Stimulated activated CD4-positive, alpha-beta T cell treated with anti-CD3 and anti-CD28 coated beads, Interleukin-15, amount 100 ng/mL, for 48 hours (primary cell): ENCODE data around the gene NLRP7.
"Not testable (repeated sequence)": the region's sequence is repeated elsewhere in the genome, so short reads cannot be mapped to it uniquely, and the experiment has no call there.

Source experiments
- DNase-seq, 2 donors: peaks; one replicate each; pipeline ENCODE4 v3.0.0-alpha.2; 2020; ENCODE audit warnings: low read depth in 2 of 2

Gene NLRP7

DNA sequence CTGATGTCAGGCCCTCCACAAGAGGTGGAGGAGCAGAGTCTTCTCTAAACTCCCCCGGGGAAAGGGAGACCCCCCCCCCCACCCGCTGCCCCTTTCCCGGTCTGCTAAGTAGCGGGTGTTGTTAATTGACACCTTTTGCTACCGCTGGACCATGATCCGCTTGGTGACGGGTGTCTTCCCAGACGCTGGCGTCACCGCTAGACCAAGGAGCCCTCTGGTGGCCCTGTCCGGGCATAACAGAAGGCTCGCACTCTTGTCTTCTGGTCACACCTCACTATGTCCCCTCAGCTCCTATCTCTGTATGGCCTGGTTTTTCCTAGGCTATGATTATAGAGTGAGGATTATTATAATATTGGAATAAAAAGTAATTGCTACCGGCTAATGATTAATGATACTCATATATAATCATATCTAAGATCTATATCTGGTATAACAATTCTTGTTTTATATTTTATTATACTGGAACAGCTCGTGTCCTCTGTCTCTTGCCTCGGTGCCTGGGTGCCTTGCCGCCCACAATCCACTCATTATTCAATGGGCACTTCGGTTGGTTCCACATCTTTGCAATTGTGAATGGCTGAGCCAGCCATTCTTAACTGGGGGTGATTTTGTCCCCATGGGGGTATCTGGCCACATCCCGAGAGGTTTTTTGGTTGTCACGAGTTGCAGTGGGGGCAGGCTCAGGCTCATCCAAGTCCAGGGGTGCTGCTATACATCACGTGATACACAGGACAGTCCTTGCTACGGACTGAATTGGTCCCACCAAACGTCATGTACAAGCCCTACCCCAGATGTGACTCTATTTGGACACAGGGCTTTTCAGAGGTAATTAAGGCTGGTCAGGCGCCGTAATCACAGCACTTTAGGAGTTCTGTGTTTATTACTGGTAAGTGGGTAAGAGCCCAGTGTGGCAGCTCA is 27.4 kb downstream of the NLRP7 start:
- not testable (repeated sequence) for DNase-seq

DNA sequence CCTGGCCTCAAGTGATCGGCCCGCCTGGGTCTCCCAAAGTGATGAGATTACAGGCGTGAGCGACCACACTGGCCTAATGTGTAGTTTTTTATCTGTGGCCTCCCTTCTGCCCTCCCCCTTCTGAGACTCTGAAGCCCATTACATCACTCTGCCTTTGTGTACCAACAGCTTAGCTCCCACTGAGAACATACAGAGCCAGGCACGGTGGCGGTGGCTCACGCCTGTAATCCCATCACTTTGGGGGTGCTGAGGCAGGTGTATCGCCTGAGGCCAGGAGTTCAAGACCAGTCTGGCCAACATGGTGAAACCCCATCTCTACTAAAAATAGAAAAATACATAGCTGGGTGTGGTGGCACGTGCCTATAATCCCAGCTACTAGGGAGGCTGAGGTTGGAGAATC is 28.8 kb downstream of the NLRP7 start:
- no peak for DNase-seq

DNA sequence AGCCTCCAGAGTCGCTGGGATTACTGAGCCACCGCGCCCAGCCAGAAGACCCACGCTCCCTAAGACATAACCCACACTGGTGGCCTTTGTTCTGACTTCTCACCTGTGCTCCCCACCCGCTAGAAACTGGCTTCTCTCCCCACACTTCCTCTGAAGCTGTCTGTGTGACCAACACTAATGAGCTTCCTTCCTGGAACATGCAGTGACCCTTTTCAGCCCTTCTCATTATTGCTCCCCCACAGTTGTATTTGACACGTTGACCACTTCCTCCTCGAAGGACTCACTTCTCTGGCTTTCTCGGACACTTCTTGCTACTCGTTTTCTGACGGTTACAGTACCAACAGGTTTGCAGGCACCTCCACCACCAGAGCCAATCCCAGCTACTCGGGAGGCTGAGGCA is 30.5 kb downstream of the NLRP7 start:
- no peak for DNase-seq

DNA sequence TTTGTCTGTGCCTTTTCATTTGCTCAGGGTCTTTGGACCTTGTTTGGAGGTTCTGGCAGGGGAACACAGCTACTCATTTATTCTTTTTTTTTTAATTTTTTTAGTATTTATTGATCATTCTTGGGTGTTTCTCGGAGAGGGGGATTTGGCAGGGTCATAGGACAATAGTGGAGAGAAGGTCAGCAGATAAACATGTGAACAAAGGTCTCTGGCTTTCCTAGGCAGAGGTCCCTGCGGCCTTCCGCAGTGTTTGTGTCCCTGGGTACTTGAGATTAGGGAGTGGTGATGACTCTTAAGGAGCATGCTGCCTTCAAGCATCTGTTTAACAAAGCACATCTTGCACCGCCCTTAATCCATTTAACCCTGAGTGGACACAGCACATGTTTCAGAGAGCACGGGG is 39.4 kb downstream of the NLRP7 start:
- DNase-seq = not testable (repeated sequence)

GRCh38 chr19:54906819-54907218 is 40.5 kb downstream of the NLRP7 start:
- no peak for DNase-seq

DNA sequence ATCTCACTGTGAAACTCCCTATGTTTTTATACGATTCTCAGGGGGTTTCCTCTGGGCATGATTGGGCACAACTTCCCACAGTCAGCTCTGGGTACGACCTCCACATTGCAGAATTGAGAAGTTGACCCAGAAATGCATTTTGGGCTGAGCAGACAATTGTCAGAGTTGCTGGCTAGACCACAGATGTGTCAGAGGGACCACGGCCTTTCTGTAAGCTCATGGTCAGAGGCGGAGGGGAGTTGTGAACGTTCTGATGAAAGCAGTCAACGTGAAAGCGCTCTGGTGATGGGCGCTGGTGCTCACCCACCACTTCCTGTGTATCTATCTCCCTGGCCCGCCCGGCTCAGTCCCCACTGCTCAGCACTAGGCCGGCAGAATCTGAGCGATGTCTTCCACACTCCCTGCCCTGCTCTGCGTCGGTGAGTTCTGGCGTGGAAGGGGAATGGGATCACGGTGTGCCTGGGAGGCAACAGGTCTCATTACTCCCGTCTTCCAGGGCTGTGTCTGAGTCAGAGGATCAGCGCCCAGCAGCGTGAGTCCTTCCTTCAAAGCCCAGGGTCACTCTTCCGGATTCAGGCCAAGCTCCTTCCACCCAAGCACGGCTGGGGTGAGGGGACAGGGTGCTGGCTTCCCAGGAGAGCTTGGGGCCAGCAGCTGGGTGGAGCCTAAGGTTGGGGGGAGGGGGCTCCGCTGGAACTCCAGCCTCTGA is 41.4 kb downstream of the NLRP7 start, which contains the start of gene NCR1:
Gene NCR1 (plus strand): TSS at position 346 of the 709 bp plus-strand sequence. CDS start 40 bp downstream, at position 386.
- no peak for DNase-seq

GRCh38 chr19:54905421-54905802 is 41.9 kb downstream of the NLRP7 start:
- DNase-seq = no peak

- DNase-seq = not testable (repeated sequence)
These were observed 43.1 kb downstream of the NLRP7 start for GRCh38 chr19:54904261-54904660.

DNA sequence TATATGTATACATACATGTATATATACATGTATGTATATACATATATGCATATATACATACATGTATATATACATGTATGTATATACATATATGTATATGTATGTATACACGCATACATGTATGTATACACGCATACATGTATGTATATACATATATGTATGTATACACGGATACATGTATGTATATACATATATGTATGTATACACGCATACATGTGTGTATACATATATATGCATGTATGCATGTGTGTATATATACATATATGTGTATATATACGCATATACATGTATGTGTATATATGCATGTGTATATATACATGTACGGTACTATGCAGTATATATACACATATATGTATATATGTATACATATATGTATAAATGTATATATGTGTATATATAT is 44.0 kb downstream of the NLRP7 start:
- DNase-seq = no peak

DNA sequence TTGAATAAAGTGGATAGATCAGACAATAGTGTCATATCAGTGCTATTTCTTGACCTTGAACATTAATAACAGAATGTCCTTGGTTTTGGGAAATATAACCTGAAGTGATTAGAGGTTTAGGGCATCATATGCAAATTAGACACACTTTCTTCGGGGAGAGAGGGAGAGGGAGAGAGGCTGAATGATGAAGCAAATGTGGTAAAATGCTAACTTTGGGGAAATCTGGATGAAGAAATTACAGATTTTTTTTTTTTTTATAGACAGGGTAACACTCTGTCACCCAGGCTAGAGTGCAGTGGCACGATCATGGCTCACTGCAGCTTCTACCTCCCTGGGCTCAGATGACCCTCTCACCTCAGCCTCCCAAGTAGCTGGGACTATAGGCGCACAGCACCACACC is 45.3 kb downstream of the NLRP7 start:
- DNase-seq = no peak

GRCh38 chr19:54901153-54901552 is 46.2 kb downstream of the NLRP7 start:
- not testable (repeated sequence) for DNase-seq

DNA sequence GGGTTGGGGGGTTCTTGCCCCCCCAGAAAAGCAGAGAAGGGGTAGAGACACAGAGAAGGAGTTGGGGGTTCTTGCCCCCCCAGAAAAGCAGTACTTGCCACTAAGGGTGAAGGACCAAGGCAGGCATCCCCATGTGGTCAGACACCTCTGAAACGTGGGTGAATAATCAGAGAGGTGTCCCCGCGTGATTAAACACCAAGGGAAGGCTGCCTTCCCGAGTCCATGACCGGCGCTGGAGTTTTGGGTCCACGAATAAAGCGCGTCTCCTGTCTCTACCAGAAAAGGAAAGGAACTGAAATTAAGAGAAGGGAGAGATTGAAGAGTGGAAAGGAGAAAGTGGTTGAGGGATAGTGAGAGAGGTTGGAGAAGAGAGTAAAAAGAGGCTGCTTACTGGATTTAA is 47.7 kb downstream of the NLRP7 start:
- DNase-seq = not testable (repeated sequence)

GRCh38 chr19:54898685-54899084 is 48.6 kb downstream of the NLRP7 start:
- DNase-seq = not testable (repeated sequence)

DNA sequence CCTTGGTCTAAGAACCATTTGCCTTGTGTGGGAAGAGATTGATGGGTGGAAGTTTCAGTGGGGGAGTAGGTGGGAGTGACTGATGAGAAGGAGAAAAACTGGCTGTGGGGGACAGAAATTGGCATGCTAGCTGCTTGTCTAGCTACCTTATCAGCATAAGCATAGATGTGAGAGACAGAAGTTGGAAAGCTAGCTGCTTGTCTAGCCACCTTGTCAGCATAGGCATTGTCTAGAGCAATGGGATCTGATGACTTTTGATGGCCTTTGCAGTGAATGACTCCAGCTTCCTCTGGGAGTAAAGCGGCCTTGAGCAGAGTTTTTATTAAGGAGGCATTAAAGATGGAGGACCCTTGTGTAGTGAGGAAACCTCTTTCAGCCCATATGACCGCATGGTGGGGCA is 51.3 kb downstream of the NLRP7 start:
- DNase-seq = no peak

GRCh38 chr19:54894106-54894505 is 53.2 kb downstream of the NLRP7 start:
- DNase-seq = not testable (repeated sequence)

- DNase-seq = no peak
These were observed 53.9 kb downstream of the NLRP7 start for GRCh38 chr19:54893406-54893805.

DNA sequence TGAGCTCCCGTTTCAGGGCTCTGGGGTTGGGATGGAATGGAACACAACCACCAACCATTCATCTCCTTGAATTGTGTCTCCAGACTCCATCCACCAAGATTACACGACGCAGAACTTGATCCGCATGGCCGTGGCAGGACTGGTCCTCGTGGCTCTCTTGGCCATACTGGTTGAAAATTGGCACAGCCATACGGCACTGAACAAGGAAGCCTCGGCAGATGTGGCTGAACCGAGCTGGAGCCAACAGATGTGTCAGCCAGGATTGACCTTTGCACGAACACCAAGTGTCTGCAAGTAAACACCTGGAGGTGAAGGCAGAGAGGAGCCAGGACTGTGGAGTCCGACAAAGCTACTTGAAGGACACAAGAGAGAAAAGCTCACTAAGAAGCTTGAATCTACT is 57.8 kb downstream of the NLRP7 start:
- DNase-seq = no peak

DNA sequence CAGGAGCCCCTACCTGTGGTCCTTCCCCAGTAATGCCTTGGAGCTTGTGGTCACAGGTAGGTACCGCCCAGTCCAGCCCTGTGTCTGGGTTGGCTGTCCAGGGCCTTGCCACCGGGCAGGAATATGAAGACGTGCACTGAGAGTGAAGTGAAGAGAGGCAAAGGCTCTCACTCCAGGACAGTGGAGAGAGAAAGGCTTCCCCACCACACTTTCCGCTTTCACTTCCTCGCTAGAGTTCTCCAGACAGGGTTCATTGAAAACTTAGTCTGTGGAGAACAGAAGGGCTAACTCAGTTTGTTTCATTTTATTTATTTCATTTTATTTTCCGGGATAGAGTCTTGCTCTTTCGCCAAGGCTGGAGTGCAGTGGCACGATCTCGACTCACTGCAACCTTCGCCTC is 59.1 kb downstream of the NLRP7 start:
- DNase-seq = no peak

DNA sequence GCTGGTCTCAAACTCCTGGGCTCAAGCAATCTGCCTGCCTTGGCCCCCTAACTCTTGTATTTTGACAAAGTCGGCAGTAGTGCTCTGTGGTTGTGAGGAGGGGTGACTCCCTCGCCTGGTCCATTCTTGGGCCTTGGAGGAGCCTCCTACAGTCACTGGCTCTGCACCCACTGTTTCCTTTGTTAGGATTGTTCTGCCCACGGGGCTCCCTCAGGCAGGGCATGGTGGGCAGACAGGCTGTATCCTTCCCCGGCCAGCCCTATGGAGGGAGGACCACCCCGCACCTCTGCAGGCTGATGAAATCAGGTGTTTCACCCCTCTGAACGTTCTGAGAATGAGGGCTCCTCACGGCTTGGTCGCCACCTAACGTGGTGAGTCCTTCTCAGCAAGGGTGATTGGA is 64.1 kb downstream of the NLRP7 start:
- no peak for DNase-seq

DNA sequence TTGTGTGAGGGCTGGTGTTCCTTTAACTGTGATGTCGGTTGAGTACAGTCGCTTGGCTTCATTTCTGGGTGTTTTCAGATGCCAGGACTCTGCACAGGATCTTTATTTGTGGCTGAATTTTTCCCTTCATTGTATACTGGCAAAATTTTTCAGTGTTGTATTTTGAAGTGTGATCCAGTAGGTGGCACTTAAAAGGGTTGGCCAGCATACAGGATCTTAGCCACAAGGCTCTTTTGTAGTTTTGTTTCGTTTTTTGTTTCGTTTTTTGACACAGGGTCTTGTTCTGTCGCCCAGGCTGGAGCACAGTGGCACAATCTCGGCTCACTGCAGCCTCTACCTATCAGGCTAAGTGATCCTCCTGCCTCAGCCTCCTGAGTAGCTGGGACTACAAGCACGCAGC is 64.6 kb downstream of the NLRP7 start:
- no peak for DNase-seq

DNA sequence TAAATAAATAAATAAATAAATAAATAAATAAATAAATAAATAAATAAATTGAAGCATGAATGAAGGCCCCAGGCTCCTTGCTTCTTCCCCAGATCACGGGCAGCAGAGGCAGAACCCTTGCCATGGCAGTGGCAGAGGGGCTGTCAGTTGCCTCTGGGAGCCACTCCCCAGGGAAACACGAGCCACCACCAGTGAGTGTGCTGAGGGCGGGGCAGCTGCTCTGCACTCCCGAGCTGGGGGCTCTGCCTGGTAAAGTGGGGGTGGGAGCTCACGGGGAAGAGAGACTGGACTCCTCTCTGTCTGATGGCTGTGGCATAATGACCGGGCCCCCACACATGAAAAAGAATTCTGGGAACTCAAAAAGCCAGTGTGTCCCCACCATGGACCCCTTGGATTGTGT is 65.4 kb downstream of the NLRP7 start:
- no peak for DNase-seq

DNA sequence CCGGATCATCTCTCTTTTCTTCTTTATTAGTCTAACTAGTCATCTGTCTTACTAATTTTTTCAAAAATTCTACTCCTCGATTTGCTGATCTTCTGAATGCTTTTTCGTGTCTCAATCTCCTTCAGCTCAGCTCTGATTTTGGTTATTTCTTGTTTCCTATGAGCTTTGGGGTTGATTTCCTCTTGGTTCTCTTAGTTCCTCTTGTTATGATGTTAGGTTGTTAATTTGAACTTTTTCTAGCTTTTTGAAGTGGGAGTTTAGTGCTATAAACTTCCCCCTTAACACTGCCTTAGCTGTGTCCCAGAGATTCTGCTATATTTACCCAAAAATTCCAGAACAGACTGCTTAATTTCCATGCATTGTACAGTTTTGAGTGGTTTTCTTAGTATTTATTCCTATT is 69.9 kb downstream of the NLRP7 start:
- DNase-seq = no peak

DNA sequence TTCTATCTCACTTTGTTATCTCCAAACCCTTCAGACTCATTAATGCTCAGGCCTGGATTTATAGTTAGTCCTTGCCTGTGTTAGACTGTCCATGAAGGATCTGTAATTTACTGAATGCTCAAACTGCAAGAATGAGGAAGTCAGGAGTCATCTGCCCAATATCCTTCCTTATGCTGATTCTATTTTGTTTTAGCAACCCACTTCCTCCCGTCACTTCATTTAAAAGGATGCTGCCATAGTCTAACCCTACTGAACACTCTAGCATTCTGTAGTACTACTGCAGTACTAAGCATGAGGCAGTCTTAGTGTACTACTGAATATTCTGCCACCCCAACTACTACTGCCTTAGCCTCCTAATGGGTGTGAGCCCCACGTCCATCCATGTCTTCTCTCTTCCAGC is 71.8 kb downstream of the NLRP7 start:
- no peak for DNase-seq
